AG04450 (cell line): ENCODE data around the gene CLSTN3. TPM values are rescaled to one million over a fixed set of nuclear protein-coding genes. Genes with fewer than 3 reads are reported as not detected.

Source experiments
- CTCF ChIA-PET: fragments of 300-600, 350-600 bp; formaldehyde crosslinking; extraction: SDS; loops from one replicate; lab custom pipeline; 2022; ENCODE audit warnings: antibody characterized with exemption, inconsistent platforms; lab: Charles Lee
- POLR2A ChIA-PET: fragments of 350-600 bp; formaldehyde crosslinking; extraction: SDS; loops from one replicate; lab custom pipeline; 2021; ENCODE audit warnings: antibody characterized with exemption, inconsistent platforms; lab: Yijun Ruan, JAX
- DNase-seq: peaks from one replicate; pipeline ENCODE4 v3.0.0-alpha.2; 2011; ENCODE audit warnings: low read depth, low spot score
- H3K27ac ChIP-seq: one replicate; pipeline ENCODE4 v1.5.1; 2012; ENCODE audit warnings: low read depth, low read length, control low read depth
- H3K27me3 ChIP-seq: one replicate; pipeline ENCODE4 v1.6.0; 2012; ENCODE audit warnings: low read length; ENCODE audit not compliant: control insufficient read depth, insufficient read depth
- H3K4me3 ChIP-seq: 2 replicates; pipeline ENCODE4 v1.5.1; 2011; ENCODE audit warnings: mild to moderate bottlenecking, low read depth, low read length, control low read depth
- H3K9me3 ChIP-seq: 2 replicates; pipeline ENCODE4 v1.5.1; 2012; ENCODE audit warnings: low read length; ENCODE audit not compliant: control insufficient read depth, insufficient read depth
- CTCF ChIP-seq: IDR thresholded peaks from 2 replicates; pipeline ENCODE4 v1.5.1; 2011; ENCODE audit warnings: low read depth, low read length, control low read depth, inconsistent platforms
- polyA plus RNA-seq: library from polyadenylated mRNA; depleted of rRNA; stranded (reverse); fragments of >200 nt; gene quantifications from 2 replicates; pipeline ENCODE4 v1.2.3, GENCODE V29; 2011

CLSTN3 gene
- polyA plus RNA-seq, 1 experiment = 22.3 TPM

GRCh38 chr12:7127916-7128626 lies 2.1 kb upstream of the CLSTN3 start:
- no peak for DNase-seq
- Histone ChIP-seq H3K4me3 (no peak overlapping the region), H3K27me3 (no peaks in the 10 kb centered on the region), H3K27ac (no peak overlapping the region), H3K9me3 (no peaks in the 10 kb centered on the region; the same call in 1 of the 2 replicates)
- CTCF ChIA-PET = interaction anchor here (0.7 kb wide), 1 partner anchor 110 kb away, joined by 3 read pairs; the partner anchor contains the start of gene LPCAT3
- TF ChIP-seq CTCF = no peak
- POLR2A ChIA-PET = no interaction called here

GRCh38 chr12:7128681-7129286 lies 1.4 kb upstream of the CLSTN3 start, which contains the start of gene RBP5:
Gene RBP5 (minus strand): TSS chr12:7128889. CDS start chr12:7128775, 114 bp downstream.
- Histone ChIP-seq H3K27me3 (no peaks in the 10 kb centered on the region), H3K27ac (peak within 1 kb of the TSS; percentile 21), H3K9me3 (no peaks in the 10 kb centered on the region; the same call in 1 of the 2 replicates), H3K4me3 (peak within 1 kb of the TSS; percentile 90)
- ChIA-PET POLR2A (interaction anchor here (1.2 kb wide), 1 partner anchor 49 kb away, joined by 3 read pairs; no protein-coding TSS in a partner anchor), CTCF (no interaction called here)
- DNase-seq = no peak
- TF ChIP-seq CTCF = no peak

- TF ChIP-seq CTCF = no peak
- CTCF ChIA-PET = no interaction called here
- DNase-seq = no peak
- H3K9me3 ChIP-seq = no peaks in the 10 kb centered on the region; the same call in 1 of the 2 replicates
- peak overlapping the region; percentile 21 for H3K27ac ChIP-seq
- peak overlapping the region; percentile 90 for H3K4me3 ChIP-seq
- POLR2A ChIA-PET = interaction anchor here (1.2 kb wide), 1 partner anchor 50 kb away, joined by 3 read pairs; no protein-coding TSS in a partner anchor
- no peaks in the 10 kb centered on the region for H3K27me3 ChIP-seq
These were observed 792 bp upstream of the CLSTN3 start for GRCh38 chr12:7129287-7129871.

- Histone ChIP-seq H3K9me3 (no peaks in the 10 kb centered on the region; the same call in 1 of the 2 replicates), H3K4me3 (peak overlapping the region; percentile 90), H3K27ac (no peak overlapping the region), H3K27me3 (no peaks in the 10 kb centered on the region)
- POLR2A ChIA-PET = interaction anchor here (0.8 kb wide), 1 partner anchor 71 kb away, joined by 5 read pairs; no protein-coding TSS in a partner anchor
- no peak for DNase-seq
- CTCF ChIA-PET = interaction anchor here (0.8 kb wide), 1 partner anchor 14 kb away, joined by 3 read pairs; no protein-coding TSS in a partner anchor
- TF ChIP-seq CTCF = 0 out of 2 replicates have a peak, but pooled peaks have one; percentile 10
These were observed 730 bp downstream of the CLSTN3 start for GRCh38 chr12:7130701-7131501.
